HL-60 (cell line): Measurements from ENCODE around the gene TBC1D30.
"Not testable (repeated sequence)": the region's sequence is repeated elsewhere in the genome, so short reads cannot be mapped to it uniquely, and the experiment has no call there.

Experiments used
- DNase-seq, 2 experiments: peaks; one replicate each; pipeline ENCODE4 v3.0.0-alpha.2; 2010 to 2020; ENCODE audit warnings: low read depth in 1 of 2, low spot score in 1 of 2
- H3K27ac ChIP-seq: fragments of 250-450 bp; sonication (Bioruptor Pico); replicated peaks from 2 replicates; pipeline ENCODE4 v1.5.1; 2020; ENCODE audit warnings: mild to moderate bottlenecking, moderate library complexity
- H3K27me3 ChIP-seq: fragments of 250-450 bp; sonication (Bioruptor Pico); 2 replicates; pipeline ENCODE4 v1.5.1; 2021; ENCODE audit warnings: mild to moderate bottlenecking, moderate library complexity; ENCODE audit not compliant: insufficient read depth, poor library complexity, severe bottlenecking
- H3K4me3 ChIP-seq: replicated peaks from 2 replicates; pipeline ENCODE4 v1.5.1; 2011; ENCODE audit warnings: mild to moderate bottlenecking, control low read depth, low read length; ENCODE audit not compliant: insufficient read depth
- CTCF ChIP-seq: IDR thresholded peaks from one replicate; pipeline ENCODE4 v1.5.1; 2011; ENCODE audit warnings: low read length, control low read depth, inconsistent platforms; ENCODE audit not compliant: insufficient read depth
- GABPA ChIP-seq: IDR thresholded peaks from 2 replicates; pipeline ENCODE4 v1.6.1; 2012; ENCODE audit warnings: low read depth
- POLR2AphosphoS5 ChIP-seq: IDR thresholded peaks from 2 replicates; pipeline ENCODE4 v1.6.1; 2012; ENCODE audit warnings: low read depth
- REST ChIP-seq: IDR thresholded peaks from 2 replicates; pipeline ENCODE4 v1.6.1; 2012; ENCODE audit warnings: low read depth; ENCODE audit not compliant: insufficient replicate concordance
- SPI1 ChIP-seq: IDR thresholded peaks from 2 replicates; pipeline ENCODE4 v1.6.1; 2012; ENCODE audit warnings: low read depth, mild to moderate bottlenecking, borderline replicate concordance

TBC1D30 gene

GRCh38 chr12:64802180-64802775, 22.2 kb upstream of the TBC1D30 start:
- not testable (repeated sequence) for H3K27ac ChIP-seq, H3K27me3 ChIP-seq, H3K4me3 ChIP-seq
- peak; percentile 87 for TF ChIP-seq CTCF
- DNase-seq = peak in 1 of 2 experiments; percentile 30

GRCh38 chr12:64806173-64806572, 18.3 kb upstream of the TBC1D30 start:
- no peak for DNase-seq
- no peak overlapping the region for H3K4me3 ChIP-seq
- no peaks in the 10 kb centered on the region for H3K27me3 ChIP-seq
- no peak for TF ChIP-seq SPI1
- TF ChIP-seq REST = no peak
- no peak for TF ChIP-seq GABPA
- no peak for TF ChIP-seq CTCF
- no peak for TF ChIP-seq POLR2AphosphoS5
- no peak overlapping the region for H3K27ac ChIP-seq

GRCh38 chr12:64806593-64807460, 17.6 kb upstream of the TBC1D30 start:
- Histone ChIP-seq H3K4me3 (no peak overlapping the region), H3K27ac (no peak overlapping the region), H3K27me3 (no peaks in the 10 kb centered on the region)
- TF ChIP-seq GABPA = no peak
- no peak for TF ChIP-seq REST
- TF ChIP-seq SPI1 = no peak
- TF ChIP-seq POLR2AphosphoS5 = no peak
- no peak for TF ChIP-seq CTCF
- no peak for DNase-seq
